Endodermal cell (in vitro differentiated cells): Measurements from ENCODE around the gene GPR162. TPM values are rescaled to one million over a fixed set of nuclear protein-coding genes. Genes with fewer than 3 reads are reported as not detected.

ENCODE experiments used
- DNase-seq: peaks from one replicate; pipeline ENCODE4 v3.0.0-alpha.2; 2017
- H3K27ac ChIP-seq: 2 replicates; pipeline ENCODE4 v1.5.1; 2013; ENCODE audit warnings: mild to moderate bottlenecking, low read depth, low read length, moderate library complexity
- H3K27me3 ChIP-seq: 2 replicates; pipeline ENCODE4 v1.6.1; 2013; ENCODE audit warnings: mild to moderate bottlenecking, low read length, moderate library complexity; ENCODE audit not compliant: insufficient read depth, control insufficient read depth, poor library complexity, severe bottlenecking
- H3K36me3 ChIP-seq: 2 replicates; pipeline ENCODE4 v1.7.0; 2013; ENCODE audit warnings: mild to moderate bottlenecking, low read length, moderate library complexity; ENCODE audit not compliant: control insufficient read depth, insufficient read depth
- H3K4me1 ChIP-seq: one replicate; pipeline ENCODE4 v1.7.0; 2013; ENCODE audit warnings: low read length; ENCODE audit not compliant: control insufficient read depth, insufficient read depth
- H3K4me3 ChIP-seq: 2 replicates; pipeline ENCODE4 v1.5.1; 2013; ENCODE audit warnings: mild to moderate bottlenecking, low read length, moderate library complexity
- H3K9ac ChIP-seq: 2 replicates; pipeline ENCODE4 v1.6.1; 2013; ENCODE audit warnings: mild to moderate bottlenecking, low read length, moderate library complexity; ENCODE audit not compliant: poor library complexity, severe bottlenecking; ENCODE audit errors: extremely low read depth
- H3K9me3 ChIP-seq: 2 replicates; pipeline ENCODE4 v1.6.1; 2013; ENCODE audit warnings: mild to moderate bottlenecking, low read length, moderate library complexity; ENCODE audit not compliant: control insufficient read depth
- H3K27ac Mint-ChIP-seq: 2 replicates; pipeline ENCODE4 v1.8.0; 2020; ENCODE audit warnings: mixed read lengths
- H3K27me3 Mint-ChIP-seq: 2 replicates; pipeline ENCODE4 v1.8.0; 2021; ENCODE audit warnings: mild to moderate bottlenecking, mixed read lengths; ENCODE audit not compliant: insufficient read depth
- H3K36me3 Mint-ChIP-seq: 2 replicates; pipeline ENCODE4 v1.8.0; 2020; ENCODE audit warnings: low read depth, mixed read lengths
- H3K4me1 Mint-ChIP-seq: 2 replicates; pipeline ENCODE4 v1.8.0; 2020; ENCODE audit warnings: mixed read lengths
- H3K4me3 Mint-ChIP-seq: 2 replicates; pipeline ENCODE4 v1.8.0; 2020; ENCODE audit warnings: mild to moderate bottlenecking, moderate library complexity, mixed read lengths
- H3K9me3 Mint-ChIP-seq: 2 replicates; pipeline ENCODE4 v1.8.0; 2020; ENCODE audit warnings: mild to moderate bottlenecking, mixed read lengths
- CTCF ChIP-seq: fragments of 200-600 bp; sonication (generic); conservative IDR thresholded peaks from 2 replicates; pipeline ENCODE4 v1.5.0; 2021; ENCODE audit warnings: antibody characterized with exemption, mild to moderate bottlenecking
- WGBS, 2 experiments: methylation state at CpG; one replicate each; pipeline versions ENCODE4 v1.1.5 to v1.1.7; 2013; ENCODE audit warnings: missing lambda C conversion rate in 2 of 2, mixed read lengths in 1 of 2; ENCODE audit not compliant: insufficient coverage in 1 of 2, insufficient read length in 1 of 2; 5-methylcytosine and 5-hydroxymethylcytosine counted together
- total RNA-seq, 2 donors: library from RNA; stranded (reverse); fragmentation: NEBNext Ultra II Directional in 1 of 2; extraction: Animal tissue kit (Norgen Biotek cat#: 25700) in 1 of 2; gene quantifications; 2 replicates in 1 of 2; 3 replicates in 1 of 2; pipeline ENCODE4 v1.2.1, GENCODE V29; 2021

The GPR162 gene
- total RNA-seq, 2 donors from 2014 or later = 14.7 to 15.0 TPM

- Mint-ChIP-seq H3K4me1 (peaks cover 46% of the 10 kb centered on the region), H3K9me3 (no peaks in the 10 kb centered on the region)
- WGBS, 2 experiments = 75 to 84% methylated on average over 3 of the region's 3 CpGs
Measured at GRCh38 chr12:6816598-6816997, 5.0 kb upstream of the GPR162 start.

GRCh38 chr12:6817098-6817497, 4.5 kb upstream of the GPR162 start:
- Histone ChIP-seq H3K36me3 (no peaks in the 10 kb centered on the region), H3K4me3 (no peak overlapping the region), H3K27ac (no peak overlapping the region), H3K9ac (no peak overlapping the region), H3K9me3 (no peaks in the 10 kb centered on the region), H3K27me3 (peaks cover 22% of the 10 kb centered on the region), H3K4me1 (peaks cover 9% of the 10 kb centered on the region)
- H3K27me3 Mint-ChIP-seq = peaks cover 76% of the 10 kb centered on the region
- 89 to 96% methylated on average over 5 to 8 of the region's 8 CpGs for WGBS, 2 experiments
- TF ChIP-seq CTCF = no peak
- H3K9me3 Mint-ChIP-seq = no peaks in the 10 kb centered on the region
- DNase-seq = peak; percentile 50
- no peak overlapping the region for H3K4me3 Mint-ChIP-seq
- no peak overlapping the region for H3K27ac Mint-ChIP-seq
- no peaks in the 10 kb centered on the region for H3K36me3 Mint-ChIP-seq
- peaks cover 46% of the 10 kb centered on the region for H3K4me1 Mint-ChIP-seq

More at GRCh38 chr12:6816598-6816997, 5.0 kb upstream of the GPR162 start:
- no peak overlapping the region for H3K27ac Mint-ChIP-seq
- DNase-seq = no peak
- H3K36me3 Mint-ChIP-seq = no peaks in the 10 kb centered on the region
- Histone ChIP-seq H3K27me3 (peaks cover 22% of the 10 kb centered on the region), H3K27ac (no peak overlapping the region), H3K9ac (no peak overlapping the region), H3K4me1 (peaks cover 9% of the 10 kb centered on the region), H3K36me3 (no peaks in the 10 kb centered on the region), H3K9me3 (no peaks in the 10 kb centered on the region), H3K4me3 (no peak overlapping the region)
- H3K4me3 Mint-ChIP-seq = no peak overlapping the region
- TF ChIP-seq CTCF = no peak
- H3K27me3 Mint-ChIP-seq = peaks cover 71% of the 10 kb centered on the region

DNA sequence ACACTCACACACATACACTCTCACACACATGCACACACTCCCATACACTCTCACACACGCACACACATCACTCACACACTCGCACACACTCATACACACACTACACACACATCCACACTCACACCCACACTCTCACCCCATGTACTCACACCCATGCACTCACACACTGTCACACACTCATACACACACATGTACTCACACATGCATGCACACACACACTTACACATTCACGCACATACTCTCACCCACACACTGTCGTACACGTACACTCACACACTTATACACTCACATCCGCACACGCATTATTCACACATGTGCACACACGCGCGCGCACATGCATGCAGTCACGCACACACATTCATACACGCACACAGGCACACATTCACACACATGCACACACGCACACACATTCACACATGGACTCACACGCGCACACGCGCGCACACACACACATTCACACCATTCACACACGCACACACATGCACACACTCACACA, 3.9 kb upstream of the GPR162 start:
- no peak overlapping the region for H3K27ac ChIP-seq
- H3K4me1 ChIP-seq = peaks cover 9% of the 10 kb centered on the region
- Mint-ChIP-seq H3K4me1 (peaks cover 47% of the 10 kb centered on the region), H3K4me3 (no peak overlapping the region), H3K9me3 (no peaks in the 10 kb centered on the region), H3K27me3 (peaks cover 77% of the 10 kb centered on the region), H3K36me3 (no peaks in the 10 kb centered on the region), H3K27ac (no peak overlapping the region)
- no peak for TF ChIP-seq CTCF
- no peaks in the 10 kb centered on the region for H3K36me3 ChIP-seq
- 89 to 97% methylated on average over 13 to 20 of the region's 20 CpGs for WGBS, 2 experiments
- H3K9me3 ChIP-seq = no peaks in the 10 kb centered on the region
- H3K4me3 ChIP-seq = no peak overlapping the region
- peak; percentile 37 for DNase-seq
- H3K27me3 ChIP-seq = peaks cover 28% of the 10 kb centered on the region
- no peak overlapping the region for H3K9ac ChIP-seq
